ENCODE results near the gene ZNF536.

ZNF536 gene

GRCh38 chr19:30523791-30524190 lies 151.6 kb downstream of the ZNF536 start:
- no peak for TF ChIP-seq GATA2 (IDR thresholded peaks at IDR 0.05; ENCODE audit: low read depth, low read length)
- TF ChIP-seq GATA3 (IDR thresholded peaks at IDR 0.05; ENCODE audit: low read depth, low read length) = no peak

- TF ChIP-seq GATA3 (IDR thresholded peaks at IDR 0.05; ENCODE audit: low read depth, low read length) (no peak), GATA2 (IDR thresholded peaks at IDR 0.05; ENCODE audit: low read depth, low read length) (no peak)
These were observed 153.2 kb downstream of the ZNF536 start for GRCh38 chr19:30525383-30525782.

- TF ChIP-seq GATA3 (IDR thresholded peaks at IDR 0.05; ENCODE audit: low read depth, low read length) = no peak
- TF ChIP-seq GATA2 (IDR thresholded peaks at IDR 0.05; ENCODE audit: low read depth, low read length) = no peak
These were observed 156.7 kb downstream of the ZNF536 start for GRCh38 chr19:30528919-30529318.

GRCh38 chr19:30529876-30530275 lies 157.7 kb downstream of the ZNF536 start:
- TF ChIP-seq GATA3 (IDR thresholded peaks at IDR 0.05; ENCODE audit: low read depth, low read length) (no peak), GATA2 (IDR thresholded peaks at IDR 0.05; ENCODE audit: low read depth, low read length) (no peak)

- TF ChIP-seq GATA2 (IDR thresholded peaks at IDR 0.05; ENCODE audit: low read depth, low read length) = no peak
- no peak for TF ChIP-seq GATA3 (IDR thresholded peaks at IDR 0.05; ENCODE audit: low read depth, low read length)
These were observed 158.6 kb downstream of the ZNF536 start for GRCh38 chr19:30530751-30531150.

GRCh38 chr19:30535011-30535410 lies 162.8 kb downstream of the ZNF536 start:
- TF ChIP-seq GATA2 (IDR thresholded peaks at IDR 0.05; ENCODE audit: low read depth, low read length) (no peak), GATA3 (IDR thresholded peaks at IDR 0.05; ENCODE audit: low read depth, low read length) (no peak)

GRCh38 chr19:30536975-30537374 lies 164.8 kb downstream of the ZNF536 start:
- no peak for TF ChIP-seq GATA3 (IDR thresholded peaks at IDR 0.05; ENCODE audit: low read depth, low read length)
- TF ChIP-seq GATA2 (IDR thresholded peaks at IDR 0.05; ENCODE audit: low read depth, low read length) = no peak

- no peak for TF ChIP-seq GATA2 (IDR thresholded peaks at IDR 0.05; ENCODE audit: low read depth, low read length)
- no peak for TF ChIP-seq GATA3 (IDR thresholded peaks at IDR 0.05; ENCODE audit: low read depth, low read length)
These were observed 167.1 kb downstream of the ZNF536 start for GRCh38 chr19:30539315-30539714.

GRCh38 chr19:30539981-30540380 lies 167.8 kb downstream of the ZNF536 start:
- TF ChIP-seq GATA3 (IDR thresholded peaks at IDR 0.05; ENCODE audit: low read depth, low read length) (no peak), GATA2 (IDR thresholded peaks at IDR 0.05; ENCODE audit: low read depth, low read length) (no peak)

- TF ChIP-seq GATA2 (IDR thresholded peaks at IDR 0.05; ENCODE audit: low read depth, low read length) = no peak
- no peak for TF ChIP-seq GATA3 (IDR thresholded peaks at IDR 0.05; ENCODE audit: low read depth, low read length)
These were observed 168.6 kb downstream of the ZNF536 start for GRCh38 chr19:30540761-30541160.

- no peak for TF ChIP-seq GATA3 (IDR thresholded peaks at IDR 0.05; ENCODE audit: low read depth, low read length)
- no peak for TF ChIP-seq GATA2 (IDR thresholded peaks at IDR 0.05; ENCODE audit: low read depth, low read length)
These were observed 169.4 kb downstream of the ZNF536 start for GRCh38 chr19:30541575-30541974.

- no peak for TF ChIP-seq GATA2 (IDR thresholded peaks at IDR 0.05; ENCODE audit: low read depth, low read length)
- TF ChIP-seq GATA3 (IDR thresholded peaks at IDR 0.05; ENCODE audit: low read depth, low read length) = no peak
These were observed 171.2 kb downstream of the ZNF536 start for GRCh38 chr19:30543243-30543945.

GRCh38 chr19:30545752-30546151 lies 173.6 kb downstream of the ZNF536 start:
- TF ChIP-seq GATA3 (IDR thresholded peaks at IDR 0.05; ENCODE audit: low read depth, low read length) (no peak), GATA2 (IDR thresholded peaks at IDR 0.05; ENCODE audit: low read depth, low read length) (no peak)

GRCh38 chr19:30546332-30546731 lies 174.1 kb downstream of the ZNF536 start:
- no peak for TF ChIP-seq GATA3 (IDR thresholded peaks at IDR 0.05; ENCODE audit: low read depth, low read length)
- TF ChIP-seq GATA2 (IDR thresholded peaks at IDR 0.05; ENCODE audit: low read depth, low read length) = no peak

- no peak for TF ChIP-seq GATA2 (IDR thresholded peaks at IDR 0.05; ENCODE audit: low read depth, low read length)
- no peak for TF ChIP-seq GATA3 (IDR thresholded peaks at IDR 0.05; ENCODE audit: low read depth, low read length)
These were observed 175.1 kb downstream of the ZNF536 start for GRCh38 chr19:30547246-30547645.

GRCh38 chr19:30549151-30549550 lies 177.0 kb downstream of the ZNF536 start:
- no peak for TF ChIP-seq GATA3 (IDR thresholded peaks at IDR 0.05; ENCODE audit: low read depth, low read length)
- TF ChIP-seq GATA2 (IDR thresholded peaks at IDR 0.05; ENCODE audit: low read depth, low read length) = no peak

Measured in SH-SY5Y (cell line).